NCI-H2107 treated with DMSO at 0.1 percent for 48 hours (cell line): ENCODE results near the gene OPRL1.

Experiments used
- DNase-seq: peaks from one replicate; lab custom pipeline; 2025; ENCODE audit not compliant: unreplicated experiment; lab: John Stamatoyannopoulos, UW

The OPRL1 gene

DNA sequence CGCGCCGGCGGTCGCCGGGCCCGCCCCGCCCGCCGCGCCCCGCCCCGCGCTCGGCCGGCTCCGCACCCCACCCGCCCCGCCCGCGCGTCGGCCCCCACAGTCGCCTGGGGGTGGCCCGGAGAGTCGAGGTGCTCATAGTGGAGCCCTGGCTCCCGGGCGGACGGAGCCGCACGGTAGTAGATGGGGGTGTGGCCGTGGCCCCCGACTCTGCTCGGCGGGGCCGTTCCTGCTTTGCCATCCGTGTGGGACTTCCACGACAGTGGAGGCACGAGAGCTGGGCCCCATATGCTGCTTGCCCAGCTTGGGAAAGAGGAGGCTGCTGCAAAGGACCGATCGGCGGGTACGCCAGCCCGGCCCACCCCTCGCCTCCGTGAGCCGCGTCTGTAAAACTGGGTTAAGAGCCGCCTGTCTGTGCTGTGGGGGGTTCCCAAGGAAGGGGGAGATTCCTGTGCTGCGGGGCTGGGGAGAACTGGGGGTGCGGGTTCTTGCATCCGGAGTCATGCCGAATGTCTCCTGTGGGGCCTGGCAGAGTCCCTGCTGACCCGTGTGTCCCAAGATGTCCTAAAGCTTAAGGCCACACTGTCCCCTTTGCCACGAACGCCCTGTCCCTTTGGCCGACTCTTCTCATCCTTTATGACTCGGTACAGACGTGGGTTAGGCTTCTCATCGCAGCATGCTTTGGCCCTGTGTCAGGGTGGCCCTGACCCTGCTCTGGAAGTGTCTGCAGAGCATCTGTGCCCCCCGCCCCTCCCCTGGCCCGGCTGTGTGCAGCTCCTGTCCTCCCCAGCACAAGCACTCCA is at the start of gene OPRL1:
Gene OPRL1 (plus strand): TSS at position 70 of the 800 bp plus-strand sequence. CDS start 12,639 bp downstream, outside the sequence.
- DNase-seq, result no peak

DNA sequence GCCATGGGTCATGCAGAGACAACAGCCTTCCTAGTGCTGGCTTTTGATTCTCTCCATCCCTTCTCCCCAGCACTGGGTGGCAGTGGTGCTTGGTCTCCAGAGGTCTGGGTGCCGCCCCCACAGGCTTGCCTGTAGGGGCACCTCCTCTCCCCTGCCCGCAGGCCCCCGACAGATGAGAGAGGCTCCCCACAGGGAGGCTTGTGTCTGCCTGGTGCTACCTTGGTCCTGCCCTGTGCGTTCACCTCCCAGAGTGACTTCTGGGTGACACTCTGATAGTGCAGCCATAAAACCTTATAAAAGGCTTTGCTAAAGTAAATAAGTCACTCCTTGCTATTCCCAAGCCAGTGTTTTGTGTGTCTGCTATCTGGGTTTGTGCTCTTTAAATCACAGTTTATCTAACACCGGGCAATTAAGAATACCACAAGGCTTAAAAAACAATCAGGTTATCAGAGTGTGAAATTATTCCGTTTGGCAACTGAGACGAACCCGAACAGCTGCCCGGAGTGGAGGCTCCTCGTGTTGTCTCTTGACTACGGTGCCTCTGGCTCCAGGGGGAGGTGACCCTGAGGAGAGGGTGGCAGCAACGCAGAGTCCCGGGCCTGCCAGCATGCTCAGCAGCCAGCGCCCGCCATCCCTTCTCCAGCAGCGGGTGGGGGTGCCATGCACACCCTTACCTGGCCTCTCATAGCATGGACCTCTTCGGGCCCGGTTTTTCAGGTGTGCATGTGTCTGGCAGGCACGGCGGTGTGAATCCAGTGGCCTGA is 49.3 kb upstream of the OPRL1 start:
- DNase-seq, result no peak

DNA sequence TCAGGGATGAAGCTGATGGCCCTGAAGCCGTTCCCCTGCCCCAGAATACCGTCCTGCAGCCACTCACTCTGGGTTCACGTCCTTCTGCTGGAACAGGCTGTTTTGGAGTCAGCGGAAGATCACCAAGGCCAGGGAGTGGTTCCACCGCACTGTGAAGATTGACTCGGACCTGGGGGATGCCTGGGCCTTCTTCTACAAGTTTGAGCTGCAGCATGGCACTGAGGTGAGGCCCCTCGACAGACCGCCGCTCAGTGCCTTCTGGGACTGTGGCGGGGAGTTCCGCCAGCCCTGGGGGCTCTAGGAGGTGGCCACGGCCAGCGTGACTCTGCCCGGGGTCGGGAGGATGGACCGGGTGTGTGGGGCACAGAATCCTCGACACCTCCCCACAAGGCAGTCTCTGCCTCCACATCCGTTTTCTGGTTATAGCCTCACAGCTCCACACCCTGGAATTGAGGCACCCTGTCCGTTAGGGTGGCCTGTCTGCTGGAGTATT is 48.0 kb upstream of the OPRL1 start:
- no peak for DNase-seq

DNA sequence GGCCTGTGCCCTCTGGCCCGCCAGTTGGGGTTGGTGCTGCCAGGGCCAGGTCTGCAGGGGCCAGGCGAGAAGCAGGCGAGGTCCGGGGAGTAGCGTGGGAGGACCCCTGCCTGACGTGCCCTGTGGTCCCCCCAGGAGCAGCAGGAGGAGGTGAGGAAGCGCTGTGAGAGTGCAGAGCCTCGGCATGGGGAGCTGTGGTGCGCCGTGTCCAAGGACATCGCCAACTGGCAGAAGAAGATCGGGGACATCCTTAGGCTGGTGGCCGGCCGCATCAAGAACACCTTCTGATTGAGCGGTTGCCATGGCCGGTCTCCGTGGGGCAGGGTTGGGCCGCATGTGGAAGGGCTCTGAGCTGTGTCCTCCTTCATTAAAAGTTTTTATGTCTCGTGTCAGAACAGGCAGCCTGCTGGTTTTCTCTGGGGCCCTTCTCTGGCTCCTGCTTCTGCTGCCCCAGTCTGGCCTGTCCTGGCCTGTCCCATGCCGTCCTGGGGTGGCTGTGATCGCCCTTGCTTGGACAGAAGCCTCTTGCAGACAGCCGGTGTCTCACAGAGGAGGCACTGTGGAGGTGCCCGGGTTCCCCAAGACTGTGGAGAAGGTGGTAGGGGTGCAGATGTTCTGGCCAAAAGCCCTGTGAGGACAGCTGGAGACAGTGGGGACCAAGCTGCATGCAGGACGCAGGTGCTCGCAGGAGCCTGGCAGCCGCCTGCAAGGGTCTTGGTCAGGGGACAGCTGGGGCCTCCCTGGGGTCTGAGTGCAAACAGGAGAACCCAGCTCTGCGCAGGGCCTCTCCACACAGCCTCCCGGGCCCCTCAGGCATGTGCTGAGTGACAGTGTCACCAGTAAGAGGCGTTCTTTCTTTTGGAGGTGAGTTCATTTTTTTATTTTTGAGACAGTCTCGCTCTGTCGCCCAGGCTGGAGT is 46.9 kb upstream of the OPRL1 start:
- no peak for DNase-seq

DNA sequence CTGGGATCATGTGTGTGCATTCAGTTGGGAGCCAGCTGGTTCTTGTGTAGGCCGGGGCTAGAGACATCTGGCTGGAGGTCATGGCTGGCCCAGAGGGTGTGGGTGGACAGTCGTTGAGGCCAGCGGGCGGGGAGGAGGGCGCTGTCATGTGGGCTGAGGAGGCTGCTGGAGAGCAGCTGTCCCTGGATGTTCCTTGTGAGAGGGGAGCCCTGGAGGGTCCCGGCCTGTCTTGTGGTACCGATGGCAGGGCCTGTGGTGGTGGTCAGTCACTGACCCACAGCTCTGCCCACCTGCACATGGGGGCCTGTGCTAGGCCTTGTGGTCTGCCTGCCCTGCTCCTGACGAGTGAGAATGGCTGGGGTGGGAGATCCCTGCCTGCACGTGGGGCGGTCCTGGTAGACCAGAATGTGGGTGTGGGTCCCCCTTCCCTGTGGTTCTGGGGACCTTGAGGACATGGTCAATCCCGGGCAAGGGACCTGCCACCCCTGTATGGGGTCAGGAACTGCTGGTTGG is 45.8 kb upstream of the OPRL1 start:
- DNase-seq, result no peak

DNA sequence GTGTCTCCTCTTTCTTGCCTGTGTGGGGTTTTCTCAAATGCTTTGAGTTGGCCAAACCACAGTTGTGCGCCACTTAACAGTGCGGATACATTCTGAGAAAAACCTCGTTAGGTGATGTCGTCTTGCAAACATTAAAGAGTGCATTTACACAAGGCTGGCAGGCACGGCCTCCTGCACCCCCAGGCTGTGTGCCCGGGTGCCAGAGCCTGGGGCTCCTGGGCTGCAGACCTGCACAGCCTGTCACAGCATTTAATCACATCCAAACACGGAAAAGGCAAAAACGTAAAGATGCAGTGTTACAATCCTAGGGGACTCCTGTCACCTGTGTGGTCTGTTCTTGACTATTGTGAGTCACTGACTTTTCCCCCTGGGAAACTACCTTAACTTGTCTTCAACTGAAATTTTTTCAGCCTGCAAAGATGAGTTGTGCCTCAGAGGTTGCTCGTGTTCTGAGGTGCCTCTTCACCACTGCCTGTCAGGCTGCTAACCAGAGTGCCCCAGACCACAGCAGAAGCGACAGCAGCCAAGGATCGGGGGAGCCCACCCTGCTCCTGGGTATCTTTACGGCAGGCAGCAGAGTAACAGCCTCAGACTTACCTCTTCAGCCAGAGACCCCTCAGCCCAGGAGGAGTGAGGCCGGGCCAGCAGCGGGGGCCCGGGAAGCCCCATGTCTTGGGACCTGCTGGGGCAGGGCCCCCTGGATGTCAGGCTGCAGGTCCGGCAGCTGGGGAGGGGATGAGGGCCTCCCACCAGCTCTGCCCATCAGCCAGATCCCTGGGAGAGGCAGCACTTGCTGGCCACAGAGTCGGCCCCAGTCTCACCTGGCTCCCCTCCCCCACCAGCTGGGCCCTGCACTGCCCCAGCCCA is 44.6 kb upstream of the OPRL1 start:
- DNase-seq, result no peak

DNA sequence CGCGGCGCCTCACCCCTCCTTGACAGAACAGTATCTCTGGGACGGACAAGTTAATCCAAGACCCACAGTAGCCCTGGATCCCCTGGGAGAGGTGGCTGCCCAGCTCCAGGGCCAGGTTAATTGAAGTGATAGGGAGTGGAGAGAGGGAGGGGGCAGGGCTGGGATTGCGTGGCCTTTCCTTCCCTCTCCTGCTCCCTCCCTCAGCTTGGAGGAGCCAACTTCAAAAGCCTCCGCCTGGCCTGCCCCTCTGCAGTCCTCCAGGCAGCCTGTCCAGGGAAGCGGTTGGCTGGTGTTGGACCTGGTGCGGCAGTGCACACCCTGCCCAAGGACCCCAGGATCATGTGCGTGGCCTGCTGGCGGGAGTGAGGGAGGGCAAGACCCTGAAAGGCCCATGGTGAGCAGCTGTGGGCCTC is 43.9 kb upstream of the OPRL1 start, which contains the start of gene C20orf204:
Gene C20orf204 (plus strand): TSS at position 250 of the 413 bp plus-strand sequence. CDS start 142 bp downstream, at position 392.
- no peak for DNase-seq

DNA sequence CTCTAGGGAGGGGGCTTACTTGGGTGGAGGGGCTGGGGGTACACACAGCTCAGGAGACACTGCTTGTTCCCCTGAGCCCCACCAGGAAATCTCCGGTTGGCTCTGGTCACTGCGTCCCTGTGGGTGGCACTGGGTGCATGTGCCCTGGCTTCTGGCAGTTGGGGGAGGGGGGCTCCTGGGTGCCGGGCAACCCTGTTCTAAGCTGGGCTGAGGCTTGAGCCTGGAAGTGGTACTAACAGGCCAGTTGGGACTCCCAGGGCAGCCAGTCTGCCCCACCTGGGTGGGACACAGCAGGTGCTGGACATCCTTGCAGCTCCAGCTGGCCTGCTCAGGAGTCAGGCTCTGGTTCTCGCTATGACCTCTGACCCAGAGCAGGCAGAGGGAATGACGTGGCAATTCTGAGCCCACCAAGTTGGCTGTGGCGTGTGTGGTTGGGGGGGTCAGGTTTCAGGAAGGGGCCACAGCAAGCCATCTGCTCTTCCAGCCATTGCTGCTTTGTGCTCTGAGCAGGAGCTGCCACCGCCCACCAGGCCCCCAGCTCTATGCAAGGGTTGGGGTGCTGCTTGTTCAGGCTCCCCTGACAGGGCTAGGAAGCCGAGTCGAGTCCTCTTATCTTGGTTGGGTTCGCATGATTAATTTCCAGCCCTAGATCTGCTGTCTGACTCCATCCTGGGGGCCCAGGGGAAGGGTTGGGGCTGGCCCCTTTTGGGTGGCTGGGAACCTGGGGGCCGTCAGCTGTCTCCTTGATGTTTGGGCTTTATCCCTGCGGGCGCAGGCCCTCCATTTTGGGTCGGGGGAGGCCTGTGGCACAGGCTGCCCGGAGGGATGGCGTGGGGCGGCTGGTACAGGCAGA is 43.3 kb upstream of the OPRL1 start:
- no peak for DNase-seq

DNA sequence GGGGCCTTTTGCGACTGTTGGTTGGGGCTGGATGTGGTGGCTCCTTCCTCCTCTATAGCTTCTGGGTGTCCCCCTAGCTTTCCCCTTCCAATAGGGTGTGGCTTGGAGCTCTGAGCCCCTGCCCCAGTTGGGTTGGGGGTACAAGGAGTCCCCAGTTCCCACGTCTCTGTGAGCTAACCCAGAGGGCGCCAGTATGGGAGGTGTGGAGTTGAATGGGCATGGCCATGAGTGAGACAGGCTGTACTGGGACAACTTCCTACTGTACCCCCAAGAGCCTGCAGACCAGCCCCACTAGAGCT is 42.7 kb upstream of the OPRL1 start:
- DNase-seq, result no peak

DNA sequence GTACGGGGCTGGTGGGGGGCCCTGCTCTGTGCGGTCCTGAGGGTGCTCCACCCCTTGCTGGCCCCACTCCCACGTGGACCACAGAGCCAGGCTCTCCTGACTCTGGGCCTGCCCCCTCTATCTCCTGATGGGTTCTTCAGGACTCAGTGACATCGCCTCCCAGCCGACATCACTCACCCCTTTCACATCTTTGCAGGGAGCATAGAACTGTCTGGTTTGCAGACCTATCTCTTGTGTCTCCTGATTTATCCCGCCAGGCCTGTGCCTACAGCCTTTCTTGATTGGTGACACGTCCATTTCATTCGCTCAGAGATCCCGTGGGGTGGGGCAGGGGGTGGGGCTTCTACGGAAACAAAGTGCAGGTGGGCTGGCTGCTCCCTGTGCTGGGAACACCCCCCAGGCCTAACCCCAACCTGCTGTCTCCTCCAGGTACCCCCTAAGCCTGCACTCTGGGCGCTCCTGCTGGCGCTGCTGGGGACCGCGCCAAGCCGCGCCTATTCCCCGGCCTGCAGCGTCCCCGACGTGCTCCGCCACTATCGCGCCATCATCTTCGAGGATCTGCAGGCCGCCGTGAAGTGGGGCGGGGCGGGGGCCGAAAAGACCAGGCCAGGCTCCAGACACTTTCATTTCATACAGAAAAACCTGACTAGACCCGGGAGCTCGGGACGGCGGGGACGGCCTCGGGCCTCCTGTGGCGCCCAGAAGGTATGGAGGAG is 42.2 kb upstream of the OPRL1 start:
- DNase-seq, result no peak

DNA sequence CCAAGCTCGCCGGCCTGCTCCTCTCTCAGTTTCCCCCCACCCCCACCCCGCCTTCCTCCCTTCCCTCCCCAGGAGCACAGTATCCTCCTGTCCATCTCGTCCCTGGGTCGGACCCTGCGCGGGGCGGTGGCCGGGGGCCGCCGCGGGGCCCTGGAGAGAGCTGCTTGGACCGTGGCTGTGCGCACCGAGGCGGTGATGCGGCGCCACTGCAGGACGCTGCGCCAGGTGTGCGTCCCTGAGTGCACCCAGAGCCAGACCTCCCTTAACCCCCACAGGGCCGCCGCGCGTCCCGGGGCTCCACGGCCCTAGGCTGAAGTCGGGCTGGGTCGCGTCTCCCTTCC is 41.7 kb upstream of the OPRL1 start:
- DNase-seq, result no peak

DNA sequence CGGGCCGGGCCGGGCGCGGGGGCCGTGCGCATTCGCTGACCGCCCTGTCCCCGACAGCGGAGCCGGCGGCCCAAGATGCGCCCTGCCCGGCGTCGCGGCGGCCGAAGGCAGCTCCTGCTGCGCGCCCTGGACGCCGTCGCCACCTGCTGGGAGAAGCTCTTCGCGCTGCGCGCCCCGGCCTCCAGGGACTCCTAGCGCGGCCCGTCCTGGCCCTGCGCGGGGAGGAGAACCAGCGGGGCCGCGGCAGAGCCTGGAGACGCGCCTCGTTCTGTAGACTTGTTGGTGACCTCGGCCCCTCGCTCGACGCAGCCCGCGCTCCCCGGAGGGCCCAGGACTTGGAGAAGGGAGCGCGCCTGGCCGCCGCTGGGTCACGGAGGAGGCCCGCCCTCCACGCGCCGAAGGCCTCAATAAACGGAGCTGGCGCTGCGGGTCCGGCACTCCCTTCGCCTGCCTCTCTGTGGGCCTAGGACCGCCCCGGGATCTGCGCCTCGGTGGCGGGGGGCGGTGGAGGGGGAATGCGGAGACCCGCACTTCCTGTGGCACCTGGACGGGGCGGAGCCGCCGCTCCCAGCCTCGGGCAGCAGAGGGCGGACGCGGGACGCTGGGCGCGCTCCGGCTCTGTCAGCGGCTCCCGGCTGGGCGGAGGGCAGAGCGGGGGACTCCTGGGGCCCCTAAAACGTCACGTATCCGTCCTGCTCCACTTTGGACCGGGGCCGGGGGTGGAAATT is 41.2 kb upstream of the OPRL1 start:
- DNase-seq, result peak; percentile 30

DNA sequence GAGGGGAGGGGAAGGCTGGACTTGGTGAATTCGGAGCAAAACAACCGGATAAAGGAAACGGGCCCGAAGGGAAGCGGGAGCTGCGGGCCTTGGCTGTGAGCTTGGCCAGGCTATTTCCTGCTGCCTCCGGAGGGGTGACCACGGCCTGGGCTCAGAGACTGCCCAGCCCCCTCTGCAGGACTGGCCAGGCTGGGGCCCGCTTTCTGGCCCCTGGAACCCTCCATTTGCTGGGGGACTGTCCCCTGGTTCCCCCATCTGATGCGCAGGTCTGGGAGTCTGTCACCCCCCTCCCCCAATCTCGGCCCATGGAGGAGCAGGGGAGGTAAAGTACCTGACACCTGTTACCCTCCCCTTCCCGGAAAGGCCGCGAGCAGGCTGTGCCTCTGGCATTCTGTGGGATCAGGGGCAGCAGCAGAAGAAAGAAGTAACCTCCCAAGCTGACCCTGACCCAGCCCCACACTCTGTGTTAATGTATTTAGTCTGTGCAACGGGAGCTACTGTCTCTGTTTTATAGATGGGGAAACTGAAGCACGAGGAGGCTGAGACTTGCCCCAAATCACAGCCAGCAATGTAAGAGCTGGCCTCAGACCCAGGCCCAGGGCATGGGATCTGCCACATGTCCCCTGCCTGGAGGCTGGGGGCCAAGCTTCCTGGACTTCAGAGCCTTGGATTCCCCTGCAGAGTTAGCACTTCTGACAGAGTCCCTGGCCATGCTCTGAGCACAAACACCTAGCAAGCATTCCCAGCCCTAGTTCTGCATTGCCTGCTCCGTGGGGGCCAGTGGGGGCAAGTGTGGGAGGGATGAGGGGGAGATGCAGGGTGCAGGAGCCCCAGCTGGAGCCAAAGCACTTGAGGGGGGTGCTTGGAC is 40.4 kb upstream of the OPRL1 start:
- DNase-seq, result no peak

DNA sequence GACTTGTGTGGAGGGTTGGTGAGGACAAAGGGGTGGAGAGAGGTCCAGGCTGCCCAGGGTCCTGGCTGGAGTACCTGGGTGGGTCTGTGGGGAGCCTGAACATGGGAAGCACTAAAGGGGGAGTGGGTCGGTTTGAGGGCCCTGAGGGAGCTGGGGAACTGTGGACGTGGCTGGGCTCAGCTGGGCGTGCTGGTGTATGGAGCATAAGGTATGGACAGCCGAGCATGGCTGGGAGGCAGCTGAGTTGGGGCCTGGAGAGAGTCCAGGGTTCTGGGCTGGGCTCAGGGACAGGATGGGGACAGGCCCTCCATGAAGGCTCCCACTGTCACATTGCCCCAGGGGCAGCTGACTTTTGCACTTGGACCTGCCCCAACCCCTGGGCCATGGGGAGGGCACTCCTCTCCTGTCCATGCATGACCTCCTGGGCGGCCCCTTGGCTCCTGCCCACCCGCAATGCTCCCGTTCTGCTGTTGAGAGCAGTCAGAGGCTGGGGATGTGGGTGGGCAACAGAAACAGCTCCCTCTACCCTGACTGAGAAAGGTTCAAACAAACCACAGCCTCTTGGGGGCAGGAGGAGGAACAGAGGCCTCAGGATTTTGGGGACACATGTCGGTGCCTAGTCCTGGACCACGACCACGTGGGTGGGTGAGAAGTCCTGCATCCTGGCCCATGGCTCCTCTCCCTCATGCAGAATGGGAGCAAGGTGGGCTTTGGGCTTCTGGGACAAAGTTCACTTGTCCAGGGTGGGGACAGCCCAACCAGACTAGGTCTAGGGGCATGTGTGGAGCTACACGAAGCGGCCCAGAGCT is 39.4 kb upstream of the OPRL1 start:
- no peak for DNase-seq

DNA sequence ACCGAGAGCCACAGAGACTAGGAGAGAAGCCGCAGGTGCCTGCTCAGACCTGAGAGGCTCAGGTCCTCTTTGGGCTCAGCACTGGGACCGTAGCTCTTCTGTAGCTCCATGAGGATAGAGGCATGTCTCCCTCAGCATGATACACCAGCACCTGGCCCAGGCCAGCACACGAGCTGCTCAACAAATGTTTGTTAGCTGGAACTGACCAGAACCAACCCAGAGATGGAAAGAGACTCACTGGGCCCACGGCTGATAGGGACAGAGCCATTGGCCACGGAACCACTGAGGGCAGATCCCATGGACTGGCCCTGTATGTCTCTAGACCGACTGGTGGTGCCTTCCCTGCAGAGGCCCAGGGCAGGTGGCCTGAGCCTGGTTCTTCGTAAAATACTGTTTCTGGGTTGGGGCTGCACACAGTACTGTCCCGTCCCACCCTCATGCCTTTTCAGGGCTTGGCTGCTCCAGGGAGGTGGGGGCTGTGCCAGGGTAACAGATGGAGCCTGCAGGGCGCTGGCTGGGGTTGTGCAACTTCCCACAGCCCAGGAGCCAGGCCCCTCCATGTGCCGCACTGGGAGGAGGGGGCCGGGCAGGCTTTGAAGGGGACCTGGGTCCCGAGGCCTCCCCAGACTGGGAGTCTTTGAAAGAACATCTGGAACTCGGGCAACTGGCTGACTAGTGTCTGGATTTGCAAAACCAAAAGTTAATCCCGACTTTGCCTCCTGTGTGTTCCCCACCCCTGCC is 38.7 kb upstream of the OPRL1 start:
- no peak for DNase-seq

DNA sequence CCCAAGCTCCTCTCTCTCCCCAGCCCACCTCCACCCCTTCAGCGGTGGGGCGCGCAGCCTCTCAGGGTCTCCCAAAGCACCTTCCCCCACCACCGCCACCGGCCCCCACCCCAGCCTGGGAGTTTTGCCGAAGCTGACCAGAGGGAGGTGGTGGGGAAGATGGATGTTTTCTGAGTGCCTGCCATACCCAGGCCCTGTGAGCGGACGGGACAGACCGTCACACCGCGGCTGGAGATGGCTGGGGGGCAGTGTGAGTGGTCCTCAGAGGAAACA is 38.2 kb upstream of the OPRL1 start:
- no peak for DNase-seq
